CD4-positive, alpha-beta memory T cell (primary cell): Measurements from ENCODE around the gene GHRL. TPM values are rescaled to one million over a fixed set of nuclear protein-coding genes. Genes with fewer than 3 reads are reported as not detected.

ENCODE experiments used
- CTCF ChIA-PET: fragments of 350-600 bp; sonication (Branson Sonifier 250); formaldehyde crosslinking; loops from one replicate; lab custom pipeline; 2021; ENCODE audit warnings: inconsistent platforms; ENCODE audit not compliant: partially characterized antibody; lab: Charles Lee
- POLR2A ChIA-PET: fragments of 350-600 bp; sonication (Branson Sonifier 250); formaldehyde crosslinking; loops from one replicate; lab custom pipeline; 2021; ENCODE audit not compliant: partially characterized antibody; lab: Charles Lee
- DNase-seq, 5 donors: peaks; one replicate each; pipeline versions ENCODE4 v3.0.0 to v3.0.0-alpha.2; 2020 to 2022; ENCODE audit warnings: mixed read lengths in 1 of 5
- H3K27ac ChIP-seq: one replicate; pipeline ENCODE4 v1.7.0; 2013; ENCODE audit warnings: low read depth, low read length
- H3K27me3 ChIP-seq: 2 replicates; pipeline ENCODE4 v1.7.0; 2013; ENCODE audit warnings: mild to moderate bottlenecking, low read length, moderate library complexity; ENCODE audit not compliant: insufficient read depth
- H3K36me3 ChIP-seq: 2 replicates; pipeline ENCODE4 v1.7.0; 2013; ENCODE audit warnings: mild to moderate bottlenecking, low read length, moderate library complexity; ENCODE audit not compliant: insufficient read depth
- H3K4me1 ChIP-seq: 2 replicates; pipeline ENCODE4 v1.7.0; 2013; ENCODE audit warnings: mild to moderate bottlenecking, low read length, moderate library complexity; ENCODE audit not compliant: insufficient read depth
- H3K4me3 ChIP-seq, 2 donors: one replicate each; pipeline ENCODE4 v1.7.0; 2013; ENCODE audit warnings: low read length in 2 of 2, mild to moderate bottlenecking in 1 of 2
- H3K9me3 ChIP-seq, 2 donors: one replicate each; pipeline ENCODE4 v1.7.0; 2013; ENCODE audit warnings: low read length in 2 of 2, control low read depth in 1 of 2; ENCODE audit not compliant: control insufficient read depth in 1 of 2
- H3K27ac Mint-ChIP-seq, 7 donors: one replicate each; pipeline ENCODE4 v1.8.0; 2020 to 2021; ENCODE audit warnings: mixed read lengths in 7 of 7, mild to moderate bottlenecking in 6 of 7, inconsistent platforms in 3 of 7, moderate library complexity in 3 of 7
- H3K27me3 Mint-ChIP-seq, 2 donors: one replicate each; pipeline ENCODE4 v1.8.0; 2020 to 2021; ENCODE audit warnings: mixed read lengths in 2 of 2
- H3K36me3 Mint-ChIP-seq, 2 donors: one replicate each; pipeline ENCODE4 v1.8.0; 2020 to 2021; ENCODE audit warnings: mixed read lengths in 2 of 2, inconsistent platforms in 1 of 2, mild to moderate bottlenecking in 1 of 2
- H3K4me1 Mint-ChIP-seq, 4 donors: one replicate each; pipeline ENCODE4 v1.8.0; 2020 to 2021; ENCODE audit warnings: mixed read lengths in 4 of 4, mild to moderate bottlenecking in 1 of 4
- H3K4me3 Mint-ChIP-seq, 8 donors: one replicate each; pipeline ENCODE4 v1.8.0; 2020 to 2021; ENCODE audit warnings: mixed read lengths in 8 of 8, mild to moderate bottlenecking in 7 of 8, moderate library complexity in 6 of 8, inconsistent platforms in 3 of 8
- H3K9me3 Mint-ChIP-seq, 8 donors: one replicate each; pipeline ENCODE4 v1.8.0; 2020 to 2021; ENCODE audit warnings: mixed read lengths in 8 of 8, mild to moderate bottlenecking in 5 of 8, inconsistent platforms in 3 of 8, moderate library complexity in 1 of 8
- intact Hi-C: fragments of 100-400 bp; cut with micrococcal nuclease; formaldehyde crosslinking; loops from one replicate; pipeline ENCODE4 v1.15.1; 2023
- polyA plus RNA-seq, 2 donors: library from polyadenylated mRNA; unstranded; fragments of 300-500 nt; fragmentation: Illumina TruSeq; gene quantifications; one replicate each; pipeline ENCODE4 v1.2.3, GENCODE V29; 2021
- total RNA-seq, 2 experiments: library from RNA; stranded (reverse); gene quantifications; one replicate each; pipeline ENCODE4 v1.2.3, GENCODE V29; 2021

The GHRL gene
- total and polyA plus RNA-seq, 4 experiments from 2014 or later: 0.75 to 1.1 TPM; not detected in 2

- CTCF ChIA-PET: interaction anchor here (2.1 to 2.4 kb wide), 2 partner anchors 11 to 13 kb away, joined by 5 to 7 read pairs; partner anchors contain the start of gene SEC13
- intact Hi-C loops: no loop called here
Observed at GRCh38 chr3:10334042-10334441, 41.3 kb upstream of the GHRL start.

GRCh38 chr3:10333349-10333650 is 40.6 kb upstream of the GHRL start:
- H3K27ac Mint-ChIP-seq: no peak overlapping the region
- CTCF ChIA-PET: interaction anchor here (2.4 kb wide), 1 partner anchor 12 kb away, joined by 7 read pairs; no protein-coding TSS in a partner anchor

More at GRCh38 chr3:10334042-10334441, 41.3 kb upstream of the GHRL start:
- Mint-ChIP-seq H3K27me3 (peaks cover 9 to 10% of the 10 kb centered on the region in 2 donors), H3K4me3 (no peak overlapping the region), H3K9me3 (no peaks in the 10 kb centered on the region), H3K27ac (no peak overlapping the region), H3K36me3 (no peaks in the 10 kb centered on the region), H3K4me1 (peaks cover 3 to 5% (median 4%) of the 10 kb centered on the region in 4 donors)
- DNase-seq: no peak
- Histone ChIP-seq H3K27ac (no peak overlapping the region), H3K27me3 (no peaks in the 10 kb centered on the region), H3K4me1 (no peaks in the 10 kb centered on the region), H3K4me3 (no peak overlapping the region), H3K9me3 (no peaks in the 10 kb centered on the region), H3K36me3 (no peaks in the 10 kb centered on the region)
- POLR2A ChIA-PET: no interaction called here

DNA sequence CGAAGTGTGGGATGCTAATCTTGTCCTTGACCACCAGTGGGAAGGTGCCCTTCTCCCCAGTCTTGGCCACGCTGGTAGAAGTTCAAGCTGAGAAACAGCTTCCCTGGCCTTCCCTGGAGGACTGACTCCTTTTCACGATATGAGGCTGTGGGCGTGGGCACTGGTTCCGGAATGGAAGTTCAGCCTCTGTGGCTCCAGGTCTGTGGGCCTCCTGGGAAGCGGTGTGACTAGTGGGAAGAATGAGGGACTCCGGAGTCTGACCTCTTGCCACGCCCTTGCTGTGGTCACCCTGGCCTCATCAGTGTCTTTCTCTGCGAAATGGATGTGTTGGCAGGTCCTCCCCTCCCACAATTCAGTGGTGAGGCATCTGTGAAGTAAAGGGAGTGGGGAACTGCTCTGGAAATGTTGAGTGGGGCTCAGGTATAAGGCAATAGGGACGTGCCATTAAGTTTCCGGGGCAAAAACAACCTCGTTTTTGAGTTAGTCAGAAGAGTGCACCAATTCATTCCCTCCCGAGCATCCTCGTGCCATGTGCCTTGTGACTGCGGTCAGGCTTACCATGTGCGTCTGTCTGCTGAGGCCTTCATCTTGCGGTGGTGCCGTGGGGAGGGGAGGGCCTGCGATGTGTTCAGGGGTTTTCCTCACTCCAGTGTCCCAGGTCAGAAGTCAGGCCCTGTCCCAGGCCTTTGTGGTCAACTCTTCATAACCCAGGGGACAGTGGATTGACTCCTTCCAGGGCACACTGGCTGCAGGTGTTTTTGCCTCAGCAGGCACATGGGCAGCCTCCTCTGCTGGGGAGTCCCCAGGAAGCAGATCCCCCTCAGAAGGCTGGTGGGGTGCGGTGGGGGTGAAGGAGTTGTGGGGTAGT is 40.0 kb upstream of the GHRL start:
- Histone ChIP-seq H3K36me3 (no peaks in the 10 kb centered on the region), H3K27ac (no peak overlapping the region), H3K4me3 (no peak overlapping the region), H3K9me3 (no peaks in the 10 kb centered on the region), H3K27me3 (no peaks in the 10 kb centered on the region), H3K4me1 (no peaks in the 10 kb centered on the region)
- peaks cover 0 to 2% (median 0%) of the 10 kb centered on the region in 8 donors for H3K9me3 Mint-ChIP-seq
- no peak overlapping the region for H3K27ac Mint-ChIP-seq
- POLR2A ChIA-PET: no interaction called here
- no peak for DNase-seq
- H3K4me1 Mint-ChIP-seq: peaks cover 3 to 5% (median 4%) of the 10 kb centered on the region in 4 donors
- intact Hi-C loops: no loop called here
- CTCF ChIA-PET: no interaction called here
- H3K4me3 Mint-ChIP-seq: no peak overlapping the region
- H3K27me3 Mint-ChIP-seq: peaks cover 16% of the 10 kb centered on the region in 2 donors
- H3K36me3 Mint-ChIP-seq: no peaks in the 10 kb centered on the region

More at GRCh38 chr3:10333349-10333650, 40.6 kb upstream of the GHRL start:
- H3K36me3 Mint-ChIP-seq: no peaks in the 10 kb centered on the region
- H3K9me3 Mint-ChIP-seq: peaks cover 0 to 1% (median 0%) of the 10 kb centered on the region in 8 donors
- peaks cover 16% of the 10 kb centered on the region in 2 donors for H3K27me3 Mint-ChIP-seq
- H3K27me3 ChIP-seq: no peaks in the 10 kb centered on the region
- POLR2A ChIA-PET: no interaction called here
- H3K4me3 Mint-ChIP-seq: no peak overlapping the region
- no peak overlapping the region for H3K27ac ChIP-seq
- no peak for DNase-seq
- no peaks in the 10 kb centered on the region for H3K36me3 ChIP-seq
- no peaks in the 10 kb centered on the region for H3K9me3 ChIP-seq
- peaks cover 3 to 5% (median 4%) of the 10 kb centered on the region in 4 donors for H3K4me1 Mint-ChIP-seq
- H3K4me1 ChIP-seq: no peaks in the 10 kb centered on the region
- intact Hi-C loops: no loop called here
- H3K4me3 ChIP-seq: no peak overlapping the region

DNA sequence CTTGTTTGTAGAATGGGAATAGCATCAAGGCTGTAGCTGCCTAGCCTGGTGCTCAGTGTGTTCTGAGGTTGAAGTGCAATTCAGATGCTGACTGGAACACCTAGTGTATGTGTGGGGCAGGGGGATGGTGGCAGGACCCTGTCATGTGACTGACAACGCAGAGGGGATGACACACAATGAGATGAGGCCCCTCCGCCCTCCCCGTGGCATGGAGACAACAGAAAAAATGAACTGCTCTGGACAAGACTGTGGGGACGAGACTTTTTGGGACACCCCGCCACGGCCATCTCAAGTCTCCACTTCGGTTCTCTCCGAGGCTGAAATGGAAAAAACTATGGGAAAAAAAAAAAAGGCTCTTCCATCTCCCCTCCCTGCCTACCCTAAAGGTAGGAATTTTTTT is 38.6 kb upstream of the GHRL start:
- peaks cover 0 to 2% (median 0%) of the 10 kb centered on the region in 8 donors for H3K9me3 Mint-ChIP-seq
- no peak overlapping the region for H3K27ac Mint-ChIP-seq
- H3K4me3 ChIP-seq: no peak overlapping the region
- H3K4me3 Mint-ChIP-seq: no peak overlapping the region
- peaks cover 3 to 5% (median 4%) of the 10 kb centered on the region in 4 donors for H3K4me1 Mint-ChIP-seq
- H3K27me3 ChIP-seq: peaks cover 6% of the 10 kb centered on the region
- intact Hi-C loops: no loop called here
- H3K36me3 Mint-ChIP-seq: no peaks in the 10 kb centered on the region
- POLR2A ChIA-PET: interaction anchor here (1.0 kb wide), 1 partner anchor 10 kb away, joined by 3 read pairs; the partner anchor contains the start of gene SEC13
- DNase-seq: no peak
- H3K27me3 Mint-ChIP-seq: peaks cover 17 to 19% of the 10 kb centered on the region in 2 donors
- H3K27ac ChIP-seq: no peak overlapping the region
- H3K9me3 ChIP-seq: no peaks in the 10 kb centered on the region
- H3K4me1 ChIP-seq: no peaks in the 10 kb centered on the region
- CTCF ChIA-PET: no interaction called here
- H3K36me3 ChIP-seq: no peaks in the 10 kb centered on the region

GRCh38 chr3:10330319-10330718 is 37.6 kb upstream of the GHRL start:
- Mint-ChIP-seq H3K4me1 (peaks cover 2 to 5% (median 3%) of the 10 kb centered on the region in 4 donors), H3K27me3 (peaks cover 17 to 18% of the 10 kb centered on the region in 2 donors), H3K4me3 (no peak overlapping the region), H3K36me3 (no peaks in the 10 kb centered on the region), H3K27ac (no peak overlapping the region), H3K9me3 (peaks cover 0 to 2% (median 0%) of the 10 kb centered on the region in 8 donors)
- CTCF ChIA-PET: no interaction called here
- Histone ChIP-seq H3K27me3 (peaks cover 6% of the 10 kb centered on the region), H3K9me3 (no peaks in the 10 kb centered on the region), H3K36me3 (no peaks in the 10 kb centered on the region), H3K27ac (no peak overlapping the region), H3K4me1 (no peaks in the 10 kb centered on the region), H3K4me3 (no peak overlapping the region)
- POLR2A ChIA-PET: interaction anchor here (1.0 kb wide), 1 partner anchor 9 kb away, joined by 3 read pairs; the partner anchor contains the start of gene SEC13
- intact Hi-C loops: no loop called here
- no peak for DNase-seq

DNA sequence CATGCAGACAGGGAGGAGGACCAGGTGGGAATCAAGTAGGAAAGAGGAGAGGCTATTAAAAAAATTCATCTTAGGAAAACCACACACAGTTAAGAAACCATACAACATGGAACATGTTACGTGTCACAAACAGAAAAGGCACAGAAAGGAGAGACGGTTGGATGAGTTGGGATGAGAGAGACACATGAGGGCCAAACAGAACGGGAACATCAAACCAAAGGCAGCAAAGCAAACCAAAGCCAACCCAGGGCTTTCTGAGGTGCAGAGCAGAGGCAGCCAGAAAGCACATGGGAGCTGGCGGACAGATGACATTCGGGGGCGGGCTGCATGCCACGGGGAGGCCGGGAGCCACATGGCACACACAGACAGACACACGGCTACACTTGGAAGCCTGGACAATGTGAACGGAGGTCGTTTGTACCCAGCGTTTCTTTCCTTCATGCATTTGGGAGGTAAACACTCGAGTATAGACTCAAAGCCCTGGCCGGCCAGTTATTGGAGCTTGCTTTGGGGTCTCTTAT is 36.8 kb upstream of the GHRL start:
- Mint-ChIP-seq H3K9me3 (peaks cover 0 to 2% (median 0%) of the 10 kb centered on the region in 8 donors), H3K36me3 (no peaks in the 10 kb centered on the region), H3K4me1 (no peaks in the 10 kb centered on the region), H3K4me3 (no peak overlapping the region), H3K27me3 (peaks cover 17 to 20% of the 10 kb centered on the region in 2 donors), H3K27ac (no peak overlapping the region)
- intact Hi-C loops: no loop called here
- H3K4me3 ChIP-seq: no peak overlapping the region
- peaks cover 6% of the 10 kb centered on the region for H3K27me3 ChIP-seq
- ChIA-PET CTCF (no interaction called here), POLR2A (no interaction called here)
- no peaks in the 10 kb centered on the region for H3K36me3 ChIP-seq
- H3K4me1 ChIP-seq: no peaks in the 10 kb centered on the region
- no peaks in the 10 kb centered on the region for H3K9me3 ChIP-seq
- no peak for DNase-seq
- H3K27ac ChIP-seq: no peak overlapping the region

- H3K27ac Mint-ChIP-seq: no peak overlapping the region
- H3K9me3 Mint-ChIP-seq: peaks cover 0 to 3% (median 0%) of the 10 kb centered on the region in 8 donors
- H3K27me3 Mint-ChIP-seq: peaks cover 17 to 20% of the 10 kb centered on the region in 2 donors
- intact Hi-C loops: no loop called here
- ChIA-PET CTCF (no interaction called here), POLR2A (no interaction called here)
- no peaks in the 10 kb centered on the region for H3K4me1 Mint-ChIP-seq
- no peak overlapping the region for H3K4me3 Mint-ChIP-seq
- H3K36me3 Mint-ChIP-seq: no peaks in the 10 kb centered on the region
- Histone ChIP-seq H3K9me3 (no peaks in the 10 kb centered on the region), H3K27me3 (peaks cover 6% of the 10 kb centered on the region), H3K4me3 (no peak overlapping the region), H3K36me3 (no peaks in the 10 kb centered on the region), H3K27ac (no peak overlapping the region), H3K4me1 (no peaks in the 10 kb centered on the region)
- no peak for DNase-seq
Observed at GRCh38 chr3:10328460-10329071, 35.8 kb upstream of the GHRL start.
